Large intestine (tissue), 3 donors: ENCODE data around the gene KCTD3. TPM values are rescaled to one million over a fixed set of nuclear protein-coding genes. Genes with fewer than 3 reads are reported as not detected.
A peak's percentile ranks its signal among the peaks of the same experiment; 100 is the strongest.

Source experiments
- DNase-seq, 2 donors: peaks; one replicate each; pipeline versions ENCODE4 v3.0.0 to v3.0.0-alpha.2; 2013
- H3K27ac ChIP-seq: one replicate; pipeline ENCODE4 v1.5.1; 2013; ENCODE audit warnings: low read length
- H3K27me3 ChIP-seq: 2 replicates; pipeline ENCODE4 v1.6.1; 2013; ENCODE audit warnings: low read length; ENCODE audit not compliant: control insufficient read depth, insufficient read depth
- H3K36me3 ChIP-seq: 2 replicates; pipeline ENCODE4 v1.6.1; 2013; ENCODE audit warnings: low read length; ENCODE audit not compliant: control insufficient read depth, insufficient read depth
- H3K4me1 ChIP-seq: one replicate; pipeline ENCODE4 v1.6.1; 2013; ENCODE audit warnings: low read length; ENCODE audit not compliant: control insufficient read depth, insufficient read depth
- H3K4me3 ChIP-seq: one replicate; pipeline ENCODE4 v1.5.1; 2013; ENCODE audit warnings: low read length
- H3K9me3 ChIP-seq: one replicate; pipeline ENCODE4 v1.6.1; 2013; ENCODE audit warnings: mild to moderate bottlenecking, low read depth, low read length, moderate library complexity; ENCODE audit not compliant: control insufficient read depth
- WGBS: methylation state at CpG from one replicate; pipeline ENCODE4 v1.1.5; 2013; ENCODE audit warnings: low lambda C conversion rate; ENCODE audit not compliant: insufficient coverage; 5-methylcytosine and 5-hydroxymethylcytosine counted together
- polyA plus RNA-seq: library from polyadenylated mRNA; unstranded; fragments of 120-200 nt; gene quantifications from one replicate; pipeline ENCODE4 v1.2.1, GENCODE V29; 2013

The KCTD3 gene
- polyA plus RNA-seq, 1 donor, result 72.0 TPM

- DNase-seq, result peak in 1 of 2 donors; percentile 9
- Histone ChIP-seq H3K4me3 (no peak overlapping the region), H3K27ac (no peak overlapping the region), H3K36me3 (peaks cover 28% of the 10 kb centered on the region), H3K4me1 (peaks cover 2% of the 10 kb centered on the region), H3K9me3 (no peaks in the 10 kb centered on the region), H3K27me3 (no peaks in the 10 kb centered on the region)
Observed at GRCh38 chr1:215605011-215605621, 38.0 kb downstream of the KCTD3 start.

- no peak for DNase-seq
- Histone ChIP-seq H3K27me3 (no peaks in the 10 kb centered on the region), H3K27ac (no peak overlapping the region), H3K4me1 (peaks cover 3% of the 10 kb centered on the region), H3K4me3 (no peak overlapping the region), H3K9me3 (no peaks in the 10 kb centered on the region), H3K36me3 (peaks cover 30% of the 10 kb centered on the region)
- WGBS, result 39% methylated on average over 3 of the region's 3 CpGs
Observed at GRCh38 chr1:215606036-215606435, 38.9 kb downstream of the KCTD3 start.

- Histone ChIP-seq H3K27me3 (no peaks in the 10 kb centered on the region), H3K4me3 (no peak overlapping the region), H3K36me3 (peaks cover 29% of the 10 kb centered on the region), H3K9me3 (no peaks in the 10 kb centered on the region), H3K27ac (no peak overlapping the region), H3K4me1 (peaks cover 3% of the 10 kb centered on the region)
- WGBS, result 88% methylated on average over 2 of the region's 2 CpGs
- no peak for DNase-seq
Observed at GRCh38 chr1:215606564-215607168, 39.6 kb downstream of the KCTD3 start.

GRCh38 chr1:215607412-215607811 lies 40.3 kb downstream of the KCTD3 start:
- Histone ChIP-seq H3K27ac (no peak overlapping the region), H3K9me3 (no peaks in the 10 kb centered on the region), H3K36me3 (peaks cover 35% of the 10 kb centered on the region), H3K27me3 (no peaks in the 10 kb centered on the region), H3K4me1 (peaks cover 3% of the 10 kb centered on the region), H3K4me3 (no peak overlapping the region)
- 88% methylated on average over 1 of the region's 1 CpG for WGBS
- no peak for DNase-seq

GRCh38 chr1:215608646-215609045 lies 41.5 kb downstream of the KCTD3 start:
- no peak for DNase-seq
- H3K9me3 ChIP-seq, result peaks cover 5% of the 10 kb centered on the region
- peaks cover 3% of the 10 kb centered on the region for H3K4me1 ChIP-seq
- no peak overlapping the region for H3K4me3 ChIP-seq
- peaks cover 42% of the 10 kb centered on the region for H3K36me3 ChIP-seq
- no peaks in the 10 kb centered on the region for H3K27me3 ChIP-seq
- no CpG with 5 or more reads among the region's 4 CpGs for WGBS
- H3K27ac ChIP-seq, result no peak overlapping the region

- H3K36me3 ChIP-seq, result peaks cover 53% of the 10 kb centered on the region
- peaks cover 3% of the 10 kb centered on the region for H3K4me1 ChIP-seq
- no peak for DNase-seq
- WGBS, result 73% methylated on average over 3 of the region's 3 CpGs
- no peak overlapping the region for H3K27ac ChIP-seq
- H3K9me3 ChIP-seq, result peaks cover 7% of the 10 kb centered on the region
- no peaks in the 10 kb centered on the region for H3K27me3 ChIP-seq
- H3K4me3 ChIP-seq, result no peak overlapping the region
Observed at GRCh38 chr1:215612391-215612790, 45.3 kb downstream of the KCTD3 start.

GRCh38 chr1:215617979-215618378 lies 50.9 kb downstream of the KCTD3 start:
- H3K27ac ChIP-seq, result no peak overlapping the region
- H3K4me1 ChIP-seq, result no peaks in the 10 kb centered on the region
- no peak overlapping the region for H3K4me3 ChIP-seq
- no peak for DNase-seq
- 100% methylated on average over 1 of the region's 1 CpG for WGBS
- H3K9me3 ChIP-seq, result peaks cover 7% of the 10 kb centered on the region
- peaks cover 51% of the 10 kb centered on the region for H3K36me3 ChIP-seq
- H3K27me3 ChIP-seq, result no peaks in the 10 kb centered on the region

- no peak for DNase-seq
- no CpG with 5 or more reads among the region's 4 CpGs for WGBS
- Histone ChIP-seq H3K27ac (no peak overlapping the region), H3K27me3 (no peaks in the 10 kb centered on the region), H3K4me1 (no peaks in the 10 kb centered on the region), H3K36me3 (peaks cover 25% of the 10 kb centered on the region), H3K4me3 (no peak overlapping the region), H3K9me3 (no peaks in the 10 kb centered on the region)
Observed at GRCh38 chr1:215623162-215623561, 56.1 kb downstream of the KCTD3 start.

GRCh38 chr1:215625949-215626348 lies 58.8 kb downstream of the KCTD3 start:
- Histone ChIP-seq H3K27me3 (no peaks in the 10 kb centered on the region), H3K4me3 (no peak overlapping the region), H3K36me3 (peaks cover 10% of the 10 kb centered on the region), H3K4me1 (no peaks in the 10 kb centered on the region), H3K9me3 (no peaks in the 10 kb centered on the region), H3K27ac (no peak overlapping the region)
- DNase-seq, result no peak

GRCh38 chr1:215631040-215631439 lies 63.9 kb downstream of the KCTD3 start:
- Histone ChIP-seq H3K4me3 (no peak overlapping the region), H3K27ac (no peak overlapping the region), H3K9me3 (no peaks in the 10 kb centered on the region), H3K36me3 (no peaks in the 10 kb centered on the region), H3K27me3 (no peaks in the 10 kb centered on the region), H3K4me1 (peaks cover 25% of the 10 kb centered on the region)
- DNase-seq, result no peak
- no CpG with 5 or more reads among the region's 1 CpG for WGBS

- DNase-seq, result no peak
- H3K27ac ChIP-seq, result no peak overlapping the region
- no peaks in the 10 kb centered on the region for H3K36me3 ChIP-seq
- no CpG with 5 or more reads among the region's 3 CpGs for WGBS
- no peaks in the 10 kb centered on the region for H3K9me3 ChIP-seq
- no peak overlapping the region for H3K4me3 ChIP-seq
- no peaks in the 10 kb centered on the region for H3K27me3 ChIP-seq
- H3K4me1 ChIP-seq, result peaks cover 29% of the 10 kb centered on the region
Observed at GRCh38 chr1:215631489-215631888, 64.4 kb downstream of the KCTD3 start.
